T-helper 22 cell (primary cell): ENCODE data around the gene MED16.

Experiments used
- DNase-seq: peaks from one replicate; pipeline ENCODE4 v3.0.0-alpha.2; 2020; ENCODE audit warnings: low read depth

The MED16 gene

DNA sequence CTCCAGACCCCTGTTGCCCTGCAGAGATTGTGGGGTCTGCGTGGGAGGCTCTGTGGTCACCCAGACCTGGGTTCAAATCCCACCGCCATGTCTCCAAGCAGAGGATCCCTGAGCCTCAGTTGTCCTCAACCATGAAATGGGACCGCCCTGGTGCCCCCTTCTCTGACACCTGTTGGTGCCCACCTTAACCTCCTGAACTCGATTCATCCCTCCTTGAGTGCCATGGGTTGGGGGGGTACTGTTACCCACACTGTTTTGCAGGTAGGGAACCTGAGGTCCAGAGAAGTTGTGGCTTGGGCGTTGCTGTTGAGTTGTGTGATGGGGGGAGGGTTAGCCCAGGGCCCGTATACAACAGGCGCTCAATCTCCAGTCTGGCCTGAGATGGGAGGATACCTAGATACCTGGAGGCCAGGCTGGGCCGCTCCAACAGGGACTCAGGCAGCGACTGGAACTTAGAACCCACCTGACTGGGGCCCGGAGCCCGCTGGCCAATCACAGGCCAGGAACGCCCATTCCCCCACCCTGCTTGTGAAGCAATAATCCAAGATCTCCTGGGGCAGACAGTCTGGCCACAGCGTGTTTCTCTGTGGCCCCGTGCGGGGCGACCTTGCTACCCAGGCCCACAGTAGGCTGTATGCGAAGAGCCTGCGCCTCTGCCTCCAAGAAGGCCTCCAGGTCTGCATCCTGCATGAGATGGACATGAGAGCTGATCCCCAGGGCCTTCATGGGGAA is 35.6 kb upstream of the MED16 start:
- no peak for DNase-seq

DNA sequence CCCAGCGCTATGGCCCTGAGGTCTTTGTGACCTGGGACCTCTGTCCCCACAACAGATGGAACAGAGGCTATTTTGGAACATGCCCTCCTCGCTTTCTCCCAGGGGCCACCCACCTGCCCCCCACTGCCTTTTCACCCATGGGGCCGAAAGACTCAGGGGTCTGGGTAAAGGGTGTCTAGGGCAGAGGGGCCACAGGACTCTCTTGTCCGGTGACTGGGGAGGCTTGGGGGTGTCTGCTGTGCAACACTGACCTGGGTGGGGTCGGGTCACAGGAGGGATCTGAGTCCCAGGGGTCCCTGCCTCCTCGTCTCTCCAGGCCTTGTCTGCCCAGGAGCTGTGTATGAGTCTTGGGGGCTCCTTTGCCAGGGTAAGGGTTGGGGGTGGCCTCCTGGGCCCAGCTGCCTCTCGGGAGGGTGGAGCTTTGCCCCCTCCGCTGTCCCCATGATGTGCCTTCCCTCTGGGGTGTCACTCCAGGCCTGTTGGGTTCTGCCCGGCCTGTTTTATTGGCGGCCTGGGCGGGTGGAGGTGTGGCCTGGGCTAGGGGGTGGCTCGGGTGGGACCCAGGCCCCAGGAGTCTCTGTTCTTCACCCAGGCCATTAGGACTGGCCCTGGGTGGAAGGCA is 34.9 kb upstream of the MED16 start:
- no peak for DNase-seq

DNA sequence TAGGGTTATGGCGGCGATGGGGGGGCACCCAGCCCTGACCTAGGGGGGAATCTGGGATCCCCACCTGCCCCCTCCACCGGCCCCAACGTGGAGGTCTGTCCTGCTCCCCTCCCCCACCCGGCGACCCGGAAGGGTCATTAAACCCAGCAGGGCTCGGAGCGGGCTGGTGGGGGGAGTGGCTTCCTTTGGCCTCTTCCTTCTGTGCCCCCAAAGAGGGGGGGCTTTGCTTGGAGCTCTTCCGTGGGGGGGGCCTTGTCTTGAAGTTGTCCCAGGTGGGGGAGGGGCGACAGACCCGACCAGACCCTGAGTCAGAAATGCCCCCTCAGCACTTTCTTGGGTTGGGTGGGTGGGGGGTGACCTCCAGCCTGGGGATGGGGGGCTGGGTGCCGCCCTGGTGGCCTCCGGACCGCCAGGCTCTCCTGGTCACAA is 34.4 kb upstream of the MED16 start:
- no peak for DNase-seq

DNA sequence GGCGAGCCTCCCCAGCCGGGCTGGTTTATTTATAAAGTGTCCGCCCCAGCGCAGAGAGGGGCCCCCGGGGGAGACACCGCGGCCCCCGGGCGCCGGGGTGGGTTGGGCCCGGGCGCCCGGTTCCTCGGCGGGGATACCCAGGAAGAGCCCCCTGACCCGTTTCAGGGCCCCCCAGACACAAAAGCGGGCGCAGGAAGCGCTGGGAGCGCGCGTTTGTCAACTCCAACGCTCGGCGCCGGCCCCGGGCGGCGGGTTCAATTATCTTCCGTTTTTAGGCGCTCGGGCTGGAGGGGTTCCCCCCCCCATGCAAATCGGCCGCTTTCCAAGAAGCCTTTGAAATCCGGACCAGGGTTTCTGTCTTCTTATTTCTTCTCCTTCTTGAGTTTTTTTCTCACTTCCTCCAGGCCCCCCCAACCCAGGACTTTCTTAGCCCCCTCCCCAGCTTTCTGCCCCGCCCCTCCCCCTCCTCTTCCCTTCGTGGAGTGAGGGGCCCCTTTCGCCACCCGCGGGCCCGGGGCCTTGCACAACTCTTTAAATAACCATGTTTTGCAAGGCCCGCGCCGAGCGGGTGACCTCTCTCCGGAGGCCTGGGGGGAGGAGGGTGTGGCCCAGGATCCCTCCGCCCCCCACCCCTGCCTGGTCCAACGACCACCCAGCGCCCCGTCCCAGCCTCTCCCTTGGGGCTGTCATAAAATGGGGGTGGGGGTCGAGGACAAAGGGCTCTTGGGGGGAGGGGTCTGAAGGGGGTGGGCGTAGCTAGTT is 33.8 kb upstream of the MED16 start:
- DNase-seq: no peak

DNA sequence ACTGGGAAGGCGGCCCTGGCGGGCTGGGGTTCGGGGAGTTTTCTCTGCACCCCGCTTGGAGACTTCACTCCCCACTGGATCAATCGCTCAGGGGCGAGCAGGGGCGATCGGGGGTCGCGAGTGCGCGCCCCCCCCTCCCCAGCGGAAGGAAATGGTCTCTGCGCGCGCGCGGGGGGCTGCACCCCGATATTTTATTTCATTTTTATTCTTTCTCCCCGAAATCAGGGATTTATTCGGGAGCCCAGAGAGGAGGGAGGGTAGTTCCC is 33.3 kb upstream of the MED16 start:
- no peak for DNase-seq

DNA sequence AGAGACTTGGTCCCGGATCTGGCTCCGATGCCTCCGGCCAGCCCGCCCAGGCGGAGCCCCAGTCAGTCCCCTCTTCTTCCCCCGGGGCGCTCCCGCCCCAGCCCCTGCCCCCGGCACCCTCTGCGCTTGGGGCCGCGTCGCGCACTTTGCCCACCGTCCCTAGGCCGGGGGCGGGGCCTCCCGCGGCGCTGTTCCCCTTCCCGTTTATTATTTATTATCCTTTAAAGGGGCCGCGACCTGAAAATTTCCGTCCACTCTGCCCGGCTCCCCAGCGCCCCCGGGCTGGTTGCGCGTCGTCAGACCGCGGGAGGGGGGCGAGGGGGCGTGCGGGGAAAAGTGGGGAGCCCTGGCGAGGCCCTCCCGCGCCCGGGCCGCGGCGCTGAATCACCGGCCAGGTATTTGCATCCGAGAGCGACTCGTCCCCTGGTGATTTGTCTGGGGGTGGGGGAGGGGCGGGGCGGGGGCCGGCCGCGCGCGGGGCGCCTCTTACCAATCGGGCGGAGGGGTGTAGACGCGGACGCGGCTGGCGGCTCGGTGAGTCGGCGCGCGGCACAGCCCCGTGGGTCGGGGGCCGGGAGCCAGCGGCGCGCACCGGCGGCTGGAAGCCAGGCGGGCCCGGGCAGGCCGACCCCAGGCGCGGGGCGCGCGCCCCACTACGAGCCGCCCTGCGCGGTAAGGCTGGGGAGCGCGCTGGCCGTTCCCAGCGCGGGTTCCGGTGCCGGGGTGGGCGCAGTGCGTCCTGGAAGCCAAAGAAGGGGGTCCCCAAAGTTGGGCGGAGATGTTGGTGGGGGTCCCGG is 32.7 kb upstream of the MED16 start, which contains the start of gene ARID3A:
TSS of gene ARID3A (plus strand) at position 510 of the 797 bp plus-strand sequence. CDS start 3,494 bp downstream, outside the sequence.
- peak; percentile 56 for DNase-seq

DNA sequence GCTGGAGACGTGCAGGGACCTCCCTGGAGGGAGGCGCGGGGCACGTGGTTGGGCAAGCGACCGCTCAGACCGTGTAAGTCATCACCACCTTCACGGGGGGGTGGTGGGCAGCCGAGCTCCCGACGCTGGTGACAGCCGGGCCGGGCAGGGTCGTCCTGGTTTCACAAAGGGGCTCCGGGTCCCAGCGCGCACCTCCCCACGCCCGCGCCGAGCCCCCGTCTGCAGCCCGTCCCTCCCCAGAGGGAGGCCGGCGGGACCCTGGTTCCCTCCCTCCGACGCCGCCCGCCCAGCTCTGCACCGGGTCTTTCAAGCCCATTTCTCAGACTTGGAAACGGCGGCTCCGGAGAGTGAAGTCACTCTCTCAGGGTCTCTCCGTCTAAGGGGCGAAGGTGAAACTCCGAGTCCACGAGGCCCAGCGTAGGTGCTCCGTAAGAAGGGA is 32.1 kb upstream of the MED16 start:
- DNase-seq: peak; percentile 55

DNA sequence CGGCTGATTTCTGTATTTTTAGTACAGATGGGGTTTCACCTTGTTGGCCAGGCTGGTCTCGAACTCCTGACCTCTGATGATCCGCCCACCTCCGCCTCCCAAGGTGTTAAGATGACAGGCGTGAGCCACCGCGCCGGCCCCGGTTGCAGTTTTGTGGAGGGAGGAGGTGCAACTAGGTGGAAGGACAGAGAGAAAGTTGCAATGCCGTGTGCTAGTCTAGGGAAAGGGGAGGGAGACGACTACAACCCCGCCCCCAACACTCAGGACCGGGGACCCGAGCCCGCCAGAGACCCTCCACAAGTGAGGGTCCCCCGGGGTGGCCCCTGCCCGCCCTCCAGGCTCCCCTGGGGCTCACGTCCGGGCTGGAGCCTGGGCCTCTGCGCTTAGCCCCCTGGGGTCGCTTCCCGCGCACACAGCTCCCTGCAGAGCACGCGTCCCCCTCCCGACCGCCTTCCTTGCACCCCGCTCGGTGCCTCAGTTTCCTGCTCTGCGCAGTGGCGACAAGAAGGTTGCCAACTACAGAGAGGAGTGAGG is 31.6 kb upstream of the MED16 start:
- DNase-seq: no peak

DNA sequence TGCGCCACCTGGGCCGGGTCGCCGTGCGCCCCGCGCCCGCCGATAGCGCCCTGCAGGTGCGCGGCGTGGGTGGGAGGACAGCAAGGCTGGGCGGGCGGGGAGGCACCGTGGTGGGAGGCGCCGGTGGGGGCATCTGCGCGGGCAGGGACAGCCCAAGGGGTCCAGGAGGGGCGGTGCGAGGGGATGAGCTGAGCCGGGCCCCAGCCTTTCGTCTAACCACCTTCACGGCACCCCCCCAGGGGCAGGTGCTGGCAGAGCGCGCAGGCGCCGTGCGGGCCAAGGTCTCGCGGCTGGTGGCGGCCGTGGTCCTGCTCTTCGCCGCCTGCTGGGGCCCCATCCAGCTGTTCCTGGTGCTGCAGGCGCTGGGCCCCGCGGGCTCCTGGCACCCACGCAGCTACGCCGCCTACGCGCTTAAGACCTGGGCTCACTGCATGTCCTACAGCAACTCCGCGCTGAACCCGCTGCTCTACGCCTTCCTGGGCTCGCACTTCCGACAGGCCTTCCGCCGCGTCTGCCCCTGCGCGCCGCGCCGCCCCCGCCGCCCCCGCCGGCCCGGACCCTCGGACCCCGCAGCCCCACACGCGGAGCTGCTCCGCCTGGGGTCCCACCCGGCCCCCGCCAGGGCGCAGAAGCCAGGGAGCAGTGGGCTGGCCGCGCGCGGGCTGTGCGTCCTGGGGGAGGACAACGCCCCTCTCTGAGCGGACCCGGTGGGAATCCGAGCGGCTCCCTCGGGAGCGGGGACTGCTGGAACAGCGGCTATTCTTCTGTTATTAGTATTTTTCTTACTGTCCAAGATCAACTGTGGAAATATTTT is 27.3 kb upstream of the MED16 start:
- peak; percentile 64 for DNase-seq

DNA sequence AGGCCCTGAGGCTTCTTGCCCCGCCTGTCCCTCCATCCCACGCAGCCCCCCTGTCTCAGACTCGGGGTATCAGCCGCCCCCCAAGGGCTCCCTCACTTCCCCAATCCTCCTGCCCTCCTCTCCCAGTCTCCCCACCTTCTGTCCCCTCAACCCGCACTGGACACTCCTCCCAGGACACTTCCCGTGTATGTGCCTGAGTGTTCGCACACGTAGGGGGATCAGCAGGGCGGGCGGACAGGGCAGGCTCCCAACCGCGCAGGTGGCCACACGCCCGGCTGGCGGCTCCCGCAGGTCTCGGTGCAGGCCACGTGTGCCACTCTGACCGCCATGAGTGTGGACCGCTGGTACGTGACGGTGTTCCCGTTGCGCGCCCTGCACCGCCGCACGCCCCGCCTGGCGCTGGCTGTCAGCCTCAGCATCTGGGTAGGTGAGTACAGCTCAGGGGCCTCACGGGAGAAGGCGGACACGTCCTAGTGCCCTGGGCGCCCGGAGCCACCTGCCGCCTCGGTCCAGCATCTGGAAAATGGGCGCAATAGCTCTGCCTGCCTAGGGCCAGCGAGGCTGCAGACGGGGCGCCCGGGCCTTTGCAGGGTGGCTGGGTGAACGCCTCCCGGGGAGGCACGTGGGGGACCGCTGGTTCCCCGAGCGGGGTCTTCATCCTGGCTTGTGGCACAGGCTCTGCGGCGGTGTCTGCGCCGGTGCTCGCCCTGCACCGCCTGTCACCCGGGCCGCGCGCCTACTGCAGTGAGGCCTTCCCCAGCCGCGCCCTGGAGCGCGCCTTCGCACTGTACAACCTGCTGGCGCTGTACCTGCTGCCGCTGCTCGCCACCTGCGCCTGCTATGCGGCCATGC is 26.4 kb upstream of the MED16 start:
- DNase-seq: peak; percentile 39

DNA sequence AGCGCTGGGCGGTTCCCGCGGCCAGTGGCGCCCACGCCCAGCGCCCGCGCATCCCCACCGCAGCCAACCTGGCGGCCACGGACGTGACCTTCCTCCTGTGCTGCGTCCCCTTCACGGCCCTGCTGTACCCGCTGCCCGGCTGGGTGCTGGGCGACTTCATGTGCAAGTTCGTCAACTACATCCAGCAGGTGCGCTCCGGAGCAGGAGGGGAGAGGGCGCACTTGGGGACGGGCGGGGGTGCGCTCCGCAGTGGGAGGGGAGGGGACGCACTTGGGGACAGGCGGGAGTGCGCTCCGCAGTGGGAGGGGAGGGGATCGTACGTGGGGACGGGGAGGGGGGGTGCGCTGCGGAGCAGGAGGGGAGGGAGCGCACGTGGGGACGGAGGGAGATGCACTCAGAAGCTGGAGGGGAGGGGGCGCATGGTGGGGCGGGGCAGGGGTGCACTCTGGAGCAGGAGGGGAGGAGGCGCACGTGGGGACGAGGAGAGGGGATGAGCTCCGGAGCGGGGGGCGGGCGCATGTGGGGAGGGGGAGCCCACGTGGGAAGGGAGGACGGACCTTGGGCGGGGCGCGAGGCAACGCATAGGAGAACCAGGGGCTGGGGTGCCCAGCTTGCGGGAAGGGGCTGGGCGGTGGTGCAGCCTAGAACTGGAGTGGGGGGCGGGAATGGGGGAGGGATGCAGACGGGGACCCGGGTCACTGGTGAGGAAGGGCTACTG is 25.7 kb upstream of the MED16 start:
- no peak for DNase-seq

DNA sequence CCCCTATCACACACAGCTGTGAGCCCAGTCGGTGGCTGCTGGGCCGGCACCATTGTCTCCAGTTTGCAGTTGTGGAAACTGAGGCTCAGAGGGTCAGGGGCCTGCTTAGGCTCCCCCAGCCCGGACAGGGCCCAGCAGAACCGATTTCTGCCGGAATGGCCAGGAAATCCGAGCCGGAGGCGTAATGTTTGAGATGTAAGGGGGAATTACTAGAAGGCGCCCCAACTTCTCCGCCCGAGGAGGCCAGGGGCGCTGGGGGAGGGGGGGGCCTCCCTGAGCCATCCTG is 25.1 kb upstream of the MED16 start:
- DNase-seq: no peak

DNA sequence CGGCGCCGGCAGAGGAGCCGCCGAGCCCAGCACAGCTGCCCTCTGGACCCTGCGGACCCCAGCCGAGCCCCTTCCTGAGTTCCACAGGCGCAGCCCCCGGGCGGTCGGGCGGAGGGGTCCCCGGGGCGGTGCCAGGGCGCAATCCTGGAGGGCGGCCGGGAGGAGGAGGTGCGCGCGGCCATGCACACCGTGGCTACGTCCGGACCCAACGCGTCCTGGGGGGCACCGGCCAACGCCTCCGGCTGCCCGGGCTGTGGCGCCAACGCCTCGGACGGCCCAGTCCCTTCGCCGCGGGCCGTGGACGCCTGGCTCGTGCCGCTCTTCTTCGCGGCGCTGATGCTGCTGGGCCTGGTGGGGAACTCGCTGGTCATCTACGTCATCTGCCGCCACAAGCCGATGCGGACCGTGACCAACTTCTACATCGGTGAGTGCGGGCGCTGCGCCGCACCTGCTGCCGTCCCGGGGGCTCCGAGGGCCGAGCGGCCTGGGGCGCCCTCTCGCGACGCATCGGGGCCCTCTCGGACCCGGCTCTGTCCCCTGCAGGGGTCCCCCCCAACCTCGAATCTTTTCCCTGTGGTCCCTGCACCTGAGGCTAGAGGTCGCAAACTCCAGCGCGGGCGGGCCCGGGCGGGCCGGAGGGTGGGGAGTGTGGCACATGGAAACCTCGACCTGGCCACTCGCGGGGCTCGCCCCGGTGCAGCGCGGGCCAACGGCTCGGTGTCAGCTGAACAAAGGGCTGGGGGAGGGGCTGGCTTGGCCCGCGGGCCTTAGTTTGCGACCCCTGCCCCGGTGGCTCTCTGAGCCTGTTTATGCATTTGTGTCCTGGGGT is 24.6 kb upstream of the MED16 start, which contains the start of gene KISS1R:
TSS of gene KISS1R (plus strand) at position 11 of the 829 bp plus-strand sequence. CDS start at position 181, 170 bp downstream.
- no peak for DNase-seq

DNA sequence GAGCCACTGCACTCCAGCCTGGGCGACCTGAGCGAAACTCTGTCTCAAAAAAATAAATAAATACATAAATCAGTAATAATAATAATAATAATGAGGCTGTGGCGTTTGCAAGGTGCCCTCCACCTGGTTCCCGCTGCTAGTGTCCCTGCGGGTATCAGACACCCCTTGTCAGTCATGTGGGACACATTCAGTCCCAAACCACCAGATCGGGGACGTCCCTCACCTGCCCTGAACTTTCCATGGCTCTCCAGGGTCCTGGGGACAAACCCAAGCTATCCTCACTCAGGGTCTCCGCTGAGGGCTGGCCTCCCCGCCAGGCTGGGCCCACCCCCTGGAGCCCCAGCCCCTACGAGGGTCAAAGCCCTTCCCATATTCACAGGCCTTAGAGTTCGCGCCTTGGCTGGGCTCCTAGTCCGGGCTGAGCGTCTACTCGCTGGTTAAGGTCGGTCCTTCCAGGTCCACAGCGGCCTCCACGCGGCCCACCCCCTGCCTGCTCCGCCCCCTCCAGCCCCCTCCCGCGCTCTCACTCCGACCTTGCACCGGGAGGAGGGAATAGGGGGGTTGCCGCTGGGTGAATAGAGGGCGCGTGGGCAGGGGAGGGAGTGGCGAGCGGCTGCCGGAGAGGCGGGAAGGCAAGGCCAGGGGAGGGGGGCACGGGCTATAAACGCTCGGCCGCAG is 23.8 kb upstream of the MED16 start:
- DNase-seq: no peak

DNA sequence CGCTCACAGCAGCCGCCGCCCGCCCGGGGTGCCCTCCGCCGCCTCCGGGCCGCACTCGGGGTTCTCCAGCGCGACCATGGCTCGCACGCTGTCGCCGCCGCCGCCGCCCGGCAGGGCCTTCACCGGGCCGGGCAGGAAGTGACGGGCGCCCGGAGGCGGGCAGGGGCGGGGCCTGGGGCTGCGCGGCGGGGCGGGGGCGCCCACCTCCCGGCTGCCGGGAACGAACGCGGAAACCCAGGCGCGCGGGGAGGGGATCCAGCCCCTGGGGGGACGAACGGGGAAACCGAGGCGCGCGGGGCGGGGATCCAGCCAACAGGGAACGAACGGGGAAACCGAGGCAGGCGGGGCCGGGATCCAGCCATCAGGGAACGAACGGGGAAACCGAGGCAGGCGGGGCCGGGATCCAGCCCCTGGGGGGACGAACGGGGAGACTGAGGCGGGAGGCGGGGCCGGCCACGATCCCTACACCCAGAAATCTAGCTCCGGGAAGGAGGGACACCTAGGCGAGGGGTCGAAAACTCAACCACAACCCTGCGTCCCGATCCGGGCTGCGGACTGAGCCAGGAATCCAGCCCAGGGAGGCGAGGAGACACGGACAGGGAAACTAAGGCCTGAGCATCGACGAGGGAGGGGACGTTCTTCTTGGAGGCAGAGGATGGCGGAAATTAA is 20.2 kb upstream of the MED16 start, which contains the start of gene R3HDM4:
TSS of gene R3HDM4 (minus strand) at position 140 of the 669 bp plus-strand sequence. CDS start at position 78, 62 bp downstream.
- peak; percentile 82 for DNase-seq

DNA sequence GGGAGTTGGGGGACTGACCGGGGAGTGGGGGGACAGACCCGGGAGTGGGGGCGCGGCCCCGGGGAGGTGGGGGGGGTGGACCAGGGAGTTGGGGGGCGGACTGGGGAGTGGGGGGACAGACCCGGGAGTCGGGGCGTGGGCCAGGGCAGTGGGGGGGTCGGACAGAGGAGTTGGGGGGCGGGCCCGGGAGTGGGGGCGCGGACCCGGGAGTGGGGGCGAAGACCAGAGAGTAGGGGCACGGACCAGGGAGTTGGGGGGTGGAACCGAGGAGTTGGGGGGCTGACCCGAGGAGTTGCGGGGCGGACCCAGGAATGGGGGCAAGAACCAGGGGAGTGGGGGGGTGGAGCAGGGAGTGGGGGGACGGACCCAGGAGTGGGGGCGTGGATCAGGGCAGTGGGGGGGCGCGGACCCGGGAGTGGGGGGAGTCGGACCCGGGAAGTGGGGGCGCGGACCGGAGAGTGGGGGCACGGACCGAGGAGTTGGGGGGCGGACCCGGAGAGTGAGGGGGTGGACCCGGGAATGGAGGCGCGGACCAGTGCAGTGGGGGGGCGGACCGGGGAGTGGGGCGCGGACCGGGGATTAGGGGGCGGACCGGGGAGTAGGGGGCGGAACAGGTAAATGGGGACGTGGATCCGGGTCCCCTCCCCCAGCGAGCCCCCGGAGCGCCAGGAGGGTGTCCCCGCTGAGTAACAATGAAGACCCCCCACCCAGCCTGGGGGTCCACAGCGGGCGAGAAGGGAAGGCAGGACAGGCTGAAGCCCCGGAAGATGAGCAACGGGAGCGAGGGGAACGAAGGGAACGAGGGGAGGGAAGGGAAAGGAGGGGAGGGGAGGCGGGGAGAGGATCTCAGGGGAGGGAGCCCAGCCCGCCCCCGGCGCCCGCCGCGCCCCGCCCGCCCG is 19.4 kb upstream of the MED16 start:
- DNase-seq: no peak
